Measurements from ENCODE around the gene TMEM100.

DNA sequence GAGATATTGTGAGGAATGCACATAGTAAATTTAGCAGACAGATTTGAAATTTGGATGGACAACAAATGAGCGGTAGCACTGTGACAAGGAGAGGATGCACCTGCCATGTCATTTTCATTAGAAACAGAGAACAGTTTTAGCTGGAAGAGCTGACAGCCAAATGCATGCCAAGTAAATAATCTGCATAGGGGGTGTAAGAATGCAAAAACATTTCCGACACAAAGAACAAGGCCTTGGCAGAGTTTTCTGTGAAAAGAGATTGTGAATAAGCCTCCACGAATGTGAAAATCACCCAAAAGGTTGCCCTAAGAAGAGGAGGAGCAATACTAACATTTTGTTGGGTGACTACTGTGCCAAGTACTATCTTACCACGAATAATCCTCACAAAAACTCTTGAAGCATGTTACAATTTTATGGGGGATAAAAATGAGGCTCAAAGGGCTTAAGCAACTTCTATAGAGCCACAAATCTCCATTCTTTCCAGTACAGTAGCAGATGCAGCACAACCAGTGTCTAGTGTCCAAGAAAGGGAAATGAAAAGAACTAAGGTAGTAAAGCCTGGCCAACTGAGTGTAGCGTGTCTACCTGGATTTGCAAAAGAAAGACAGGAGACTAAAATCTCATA lies 28.3 kb downstream of the TMEM100 start:
- no peak for TF ChIP-seq EZH2 (optimal IDR thresholded peaks at IDR 0.05; ENCODE audit: low read depth, low read length)
- TF ChIP-seq, protein P1, sequence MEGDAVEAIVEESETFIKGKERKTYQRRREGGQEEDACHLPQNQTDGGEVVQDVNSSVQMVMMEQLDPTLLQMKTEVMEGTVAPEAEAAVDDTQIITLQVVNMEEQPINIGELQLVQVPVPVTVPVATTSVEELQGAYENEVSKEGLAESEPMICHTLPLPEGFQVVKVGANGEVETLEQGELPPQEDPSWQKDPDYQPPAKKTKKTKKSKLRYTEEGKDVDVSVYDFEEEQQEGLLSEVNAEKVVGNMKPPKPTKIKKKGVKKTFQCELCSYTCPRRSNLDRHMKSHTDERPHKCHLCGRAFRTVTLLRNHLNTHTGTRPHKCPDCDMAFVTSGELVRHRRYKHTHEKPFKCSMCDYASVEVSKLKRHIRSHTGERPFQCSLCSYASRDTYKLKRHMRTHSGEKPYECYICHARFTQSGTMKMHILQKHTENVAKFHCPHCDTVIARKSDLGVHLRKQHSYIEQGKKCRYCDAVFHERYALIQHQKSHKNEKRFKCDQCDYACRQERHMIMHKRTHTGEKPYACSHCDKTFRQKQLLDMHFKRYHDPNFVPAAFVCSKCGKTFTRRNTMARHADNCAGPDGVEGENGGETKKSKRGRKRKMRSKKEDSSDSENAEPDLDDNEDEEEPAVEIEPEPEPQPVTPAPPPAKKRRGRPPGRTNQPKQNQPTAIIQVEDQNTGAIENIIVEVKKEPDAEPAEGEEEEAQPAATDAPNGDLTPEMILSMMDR (IDR thresholded peaks at IDR 0.05; ENCODE audit: low read length) = no peak

All from MM.1S (cell line).